Activated CD8-positive, alpha-beta memory T cell treated with anti-CD3 and anti-CD28 coated beads, Interleukin-2, amount 50 U/mL, for 1 hour (primary cell): ENCODE measurements around the gene ITM2B.

Source experiments
- DNase-seq: peaks from one replicate; pipeline ENCODE4 v3.0.0-alpha.2; 2020; ENCODE audit errors: extremely low read depth

The ITM2B gene

DNA sequence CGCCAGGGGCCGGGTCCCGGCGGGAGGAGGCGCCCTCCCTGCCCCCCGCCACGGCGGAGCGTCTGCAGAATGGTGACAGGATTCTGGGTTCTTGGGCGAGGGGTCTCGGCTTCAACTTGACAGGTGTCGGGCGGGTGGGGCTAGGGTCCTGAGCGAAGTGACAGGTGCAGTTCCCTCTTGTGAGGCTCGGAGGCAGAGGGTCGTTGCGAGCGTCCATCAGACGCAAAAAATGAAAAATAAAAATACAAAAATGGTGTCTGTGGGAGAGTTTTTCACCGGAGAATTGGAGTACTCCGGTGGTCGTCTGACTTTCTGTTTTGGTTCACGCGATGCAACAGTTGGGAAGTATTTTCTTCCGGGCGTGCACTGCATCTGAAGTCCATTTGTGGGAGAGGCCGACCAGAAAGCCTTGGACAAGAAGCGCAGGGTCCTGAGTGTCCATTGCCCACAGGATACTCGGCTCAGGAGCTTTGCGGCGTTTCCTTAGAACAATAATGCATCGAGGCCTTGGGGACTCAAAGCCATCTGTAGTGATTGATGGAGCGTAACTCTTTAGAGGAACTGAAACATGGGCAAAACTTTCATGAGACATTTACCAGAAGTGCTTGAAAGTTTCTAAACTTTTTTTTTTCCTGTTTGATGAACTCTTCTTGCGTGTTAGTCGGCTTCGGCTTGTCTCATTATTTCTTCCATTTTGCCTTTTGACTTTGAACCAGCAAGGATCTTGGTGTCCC is 71.3 kb downstream of the ITM2B start:
- no peak for DNase-seq

DNA sequence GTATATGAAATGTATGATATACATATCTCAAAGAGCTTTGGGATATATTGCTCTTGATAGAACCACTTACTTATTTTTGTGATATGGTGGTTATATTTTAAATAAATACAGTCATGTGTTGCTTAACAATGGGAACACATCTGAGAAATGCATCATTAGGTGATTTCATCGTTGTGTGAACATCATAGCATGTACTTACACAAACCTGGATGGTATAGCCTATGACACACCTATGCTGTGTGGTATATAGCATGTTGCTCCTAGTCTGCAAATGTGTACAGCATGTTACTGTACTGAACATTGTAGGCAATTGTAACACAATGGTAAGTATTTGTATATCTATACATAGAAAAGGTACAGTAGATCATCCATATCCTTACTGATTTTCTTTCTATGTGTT is 78.2 kb downstream of the ITM2B start:
- DNase-seq = no peak

DNA sequence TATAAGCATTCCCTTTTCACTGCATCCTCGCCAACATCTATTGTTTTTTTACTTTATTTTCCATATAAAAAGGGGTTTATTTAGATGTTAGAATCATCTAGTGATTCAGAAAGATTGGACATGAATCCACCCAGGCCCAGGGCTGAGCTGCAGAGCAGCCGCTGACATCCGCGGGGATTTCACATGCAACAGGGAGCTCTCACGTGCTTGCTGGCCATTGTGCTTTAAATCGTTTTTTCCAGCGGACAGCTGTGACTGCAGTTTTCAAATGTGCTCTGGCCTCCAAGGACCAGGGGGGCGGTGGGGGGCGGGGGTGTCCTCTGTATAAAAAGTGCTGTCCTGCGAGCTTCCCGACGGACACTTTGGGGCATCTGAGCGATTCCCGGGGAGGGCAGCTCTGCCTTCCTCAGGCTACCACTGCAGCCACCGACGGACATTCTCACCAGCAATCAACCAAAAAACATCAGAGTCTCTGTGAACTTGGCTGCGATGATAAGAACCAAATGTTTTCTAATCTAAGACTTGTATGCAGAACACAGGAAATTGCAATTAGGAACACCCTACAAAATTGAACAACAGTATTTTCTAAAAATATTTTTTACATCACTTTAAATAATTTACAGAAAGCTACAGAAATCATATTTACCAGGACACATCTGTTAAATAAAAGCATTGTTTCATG is 83.1 kb downstream of the ITM2B start:
- no peak for DNase-seq

GRCh38 chr13:48316826-48317510 is 84.0 kb downstream of the ITM2B start:
- DNase-seq = no peak

- no peak for DNase-seq
Observed at GRCh38 chr13:48317511-48318376, 84.7 kb downstream of the ITM2B start.

- DNase-seq = no peak
Observed at GRCh38 chr13:48318377-48318811, 85.4 kb downstream of the ITM2B start.

DNA sequence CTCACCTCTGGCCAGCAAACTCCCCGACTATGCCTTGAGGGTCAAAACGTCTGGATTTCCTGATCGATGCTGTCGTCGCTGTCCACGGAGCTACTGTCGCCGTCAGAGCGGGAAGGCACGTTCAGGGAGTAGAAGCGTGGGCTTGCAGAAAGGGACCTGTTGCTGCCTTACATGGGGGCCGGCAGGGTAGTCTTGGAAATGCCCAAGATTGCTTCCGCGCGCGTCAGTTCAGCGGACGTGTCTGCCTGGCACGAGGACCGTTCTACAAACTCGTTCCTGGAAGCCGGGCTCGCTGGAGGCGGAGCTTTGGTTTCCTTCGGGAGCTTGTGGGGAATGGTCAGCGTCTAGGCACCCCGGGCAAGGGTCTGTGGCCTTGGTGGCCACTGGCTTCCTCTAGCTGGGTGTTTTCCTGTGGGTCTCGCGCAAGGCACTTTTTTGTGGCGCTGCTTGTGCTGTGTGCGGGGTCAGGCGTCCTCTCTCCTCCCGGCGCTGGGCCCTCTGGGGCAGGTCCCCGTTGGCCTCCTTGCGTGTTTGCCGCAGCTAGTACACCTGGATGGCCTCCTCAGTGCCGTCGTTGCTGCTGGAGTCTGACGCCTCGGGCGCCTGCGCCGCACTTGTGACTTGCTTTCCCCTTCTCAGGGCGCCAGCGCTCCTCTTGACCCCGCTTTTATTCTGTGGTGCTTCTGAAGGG is 86.0 kb downstream of the ITM2B start:
- no peak for DNase-seq
